ENCODE measurements around the gene SCNN1B.
"Not testable (repeated sequence)": the region's sequence is repeated elsewhere in the genome, so short reads cannot be mapped to it uniquely, and the experiment has no call there.

The SCNN1B gene, protein sequence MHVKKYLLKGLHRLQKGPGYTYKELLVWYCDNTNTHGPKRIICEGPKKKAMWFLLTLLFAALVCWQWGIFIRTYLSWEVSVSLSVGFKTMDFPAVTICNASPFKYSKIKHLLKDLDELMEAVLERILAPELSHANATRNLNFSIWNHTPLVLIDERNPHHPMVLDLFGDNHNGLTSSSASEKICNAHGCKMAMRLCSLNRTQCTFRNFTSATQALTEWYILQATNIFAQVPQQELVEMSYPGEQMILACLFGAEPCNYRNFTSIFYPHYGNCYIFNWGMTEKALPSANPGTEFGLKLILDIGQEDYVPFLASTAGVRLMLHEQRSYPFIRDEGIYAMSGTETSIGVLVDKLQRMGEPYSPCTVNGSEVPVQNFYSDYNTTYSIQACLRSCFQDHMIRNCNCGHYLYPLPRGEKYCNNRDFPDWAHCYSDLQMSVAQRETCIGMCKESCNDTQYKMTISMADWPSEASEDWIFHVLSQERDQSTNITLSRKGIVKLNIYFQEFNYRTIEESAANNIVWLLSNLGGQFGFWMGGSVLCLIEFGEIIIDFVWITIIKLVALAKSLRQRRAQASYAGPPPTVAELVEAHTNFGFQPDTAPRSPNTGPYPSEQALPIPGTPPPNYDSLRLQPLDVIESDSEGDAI

GRCh38 chr16:23302045-23302956 is at the start of gene SCNN1B:
TSS of gene SCNN1B (plus strand) at chr16:23302302. CDS start at chr16:23348600, 46,298 bp downstream.
- DNase-seq (ENCODE audit: low read depth in 2 of 2) = no peak

DNA sequence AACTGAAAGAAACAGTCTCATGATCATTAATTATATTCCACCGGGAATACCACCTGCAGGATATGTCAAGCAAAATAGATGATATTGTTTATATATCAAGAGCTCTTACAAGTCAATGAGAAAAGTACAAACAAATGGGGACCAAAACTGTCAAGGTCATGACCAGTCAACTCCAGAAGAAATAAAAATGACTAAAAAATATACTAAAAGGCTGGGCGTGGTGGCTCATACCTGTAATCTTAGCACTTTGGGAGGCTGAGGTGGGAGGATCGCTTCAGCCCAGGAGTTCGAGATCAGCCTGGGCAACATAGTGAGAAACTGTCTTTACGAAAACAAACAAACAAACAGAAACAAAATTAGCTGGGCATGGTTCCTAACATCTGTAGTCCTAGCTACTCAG is 49.8 kb upstream of the SCNN1B start:
- no peak for DNase-seq (ENCODE audit: low read depth in 2 of 2)

DNA sequence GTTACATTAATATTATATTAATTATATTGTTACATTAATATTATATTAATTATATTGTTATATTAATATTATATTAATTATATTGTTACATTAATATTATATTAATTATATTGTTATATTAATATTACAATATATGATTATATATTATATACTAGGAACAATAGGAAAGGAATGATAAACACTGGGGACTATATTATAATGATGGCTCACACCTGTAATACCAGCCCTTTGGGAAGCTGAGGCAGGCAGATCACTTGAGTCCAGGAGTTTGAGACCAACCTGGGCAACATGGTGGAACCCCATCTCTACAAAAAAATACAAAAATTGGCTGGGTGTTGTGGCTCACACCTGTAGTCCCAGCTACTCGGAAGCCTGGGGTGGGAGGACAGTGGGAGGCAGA is 48.5 kb upstream of the SCNN1B start:
- not testable (repeated sequence) for DNase-seq (ENCODE audit: low read depth in 2 of 2)

- no peak for DNase-seq (ENCODE audit: low read depth in 2 of 2)
These were observed 47.8 kb upstream of the SCNN1B start for GRCh38 chr16:23254338-23254737.

DNA sequence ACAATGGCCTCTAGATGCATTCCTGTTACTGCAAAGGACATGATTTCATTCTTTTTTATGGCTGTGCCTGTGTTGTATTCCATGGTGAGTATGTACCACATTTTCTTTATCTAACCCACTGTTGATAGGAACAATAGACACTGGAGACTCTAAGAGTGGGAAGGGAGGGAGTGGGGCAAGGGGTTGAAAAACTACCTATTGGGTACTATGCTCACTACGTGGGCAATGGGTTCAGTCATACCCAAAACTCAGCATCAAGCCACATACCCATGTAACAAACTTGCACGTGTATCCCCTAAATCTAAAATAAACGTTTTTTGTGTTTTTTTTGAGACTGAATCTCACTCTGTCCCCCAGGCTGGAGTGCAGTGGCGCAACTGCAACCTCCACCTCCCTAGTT is 47.1 kb upstream of the SCNN1B start:
- DNase-seq (ENCODE audit: low read depth in 2 of 2) = no peak

- DNase-seq (ENCODE audit: low read depth in 2 of 2) = no peak
These were observed 45.7 kb upstream of the SCNN1B start for GRCh38 chr16:23256440-23256839.

- DNase-seq (ENCODE audit: low read depth in 2 of 2) = no peak
These were observed 44.4 kb upstream of the SCNN1B start for GRCh38 chr16:23257682-23258081.

GRCh38 chr16:23258919-23259237 is 43.2 kb upstream of the SCNN1B start:
- DNase-seq (ENCODE audit: low read depth in 2 of 2) = no peak

- DNase-seq (ENCODE audit: low read depth in 2 of 2) = no peak
These were observed 34.5 kb upstream of the SCNN1B start for GRCh38 chr16:23267647-23268046.

- no peak for DNase-seq (ENCODE audit: low read depth in 2 of 2)
These were observed 33.5 kb upstream of the SCNN1B start for GRCh38 chr16:23268561-23268960.

- no peak for DNase-seq (ENCODE audit: low read depth in 2 of 2)
These were observed 32.7 kb upstream of the SCNN1B start for GRCh38 chr16:23269248-23269953.

GRCh38 chr16:23270654-23271053 is 31.4 kb upstream of the SCNN1B start:
- no peak for DNase-seq (ENCODE audit: low read depth in 2 of 2)

DNA sequence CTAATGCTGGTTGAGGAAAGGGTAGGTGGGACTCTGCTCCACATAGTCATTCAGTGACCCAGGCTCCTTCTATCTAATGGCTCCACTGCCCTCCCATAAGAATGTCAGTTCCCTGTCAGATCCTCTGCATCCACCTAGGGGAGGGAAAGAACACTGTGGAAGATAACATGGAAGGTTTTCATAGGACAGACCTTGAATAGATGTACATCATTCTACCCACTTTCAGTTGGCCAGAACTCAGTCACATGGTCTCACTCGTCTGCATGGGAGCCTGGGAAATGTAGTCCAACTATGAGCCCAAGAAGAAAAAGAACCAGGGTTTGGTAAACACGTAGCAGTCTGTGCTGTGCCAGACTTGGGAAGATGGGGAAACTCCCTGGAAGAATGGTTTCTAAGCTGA is 27.1 kb upstream of the SCNN1B start:
- no peak for DNase-seq (ENCODE audit: low read depth in 2 of 2)

DNA sequence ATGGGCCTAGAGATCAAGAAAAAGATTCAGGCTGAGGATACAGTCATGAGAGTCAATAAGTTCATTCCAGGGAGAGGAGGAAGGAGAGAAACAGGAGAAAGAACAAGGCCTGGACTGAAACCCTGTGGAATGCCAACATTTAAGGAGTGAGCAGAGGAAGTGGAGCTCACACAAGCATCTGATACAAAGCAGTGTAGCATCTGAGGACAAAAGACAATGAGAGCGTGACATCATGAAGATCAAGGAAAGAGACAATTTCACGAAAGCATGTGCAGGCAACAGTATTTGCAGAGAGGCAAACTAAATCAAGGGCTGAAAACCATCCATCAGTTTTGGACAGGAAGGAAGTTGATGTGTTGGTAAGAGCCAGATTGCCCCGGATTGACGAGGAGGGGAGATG is 25.3 kb upstream of the SCNN1B start:
- DNase-seq (ENCODE audit: low read depth in 2 of 2) = no peak

- DNase-seq (ENCODE audit: low read depth in 2 of 2) = no peak
These were observed 24.1 kb upstream of the SCNN1B start for GRCh38 chr16:23278031-23278430.

- DNase-seq (ENCODE audit: low read depth in 2 of 2) = no peak
These were observed 22.4 kb upstream of the SCNN1B start for GRCh38 chr16:23279721-23280153.

DNA sequence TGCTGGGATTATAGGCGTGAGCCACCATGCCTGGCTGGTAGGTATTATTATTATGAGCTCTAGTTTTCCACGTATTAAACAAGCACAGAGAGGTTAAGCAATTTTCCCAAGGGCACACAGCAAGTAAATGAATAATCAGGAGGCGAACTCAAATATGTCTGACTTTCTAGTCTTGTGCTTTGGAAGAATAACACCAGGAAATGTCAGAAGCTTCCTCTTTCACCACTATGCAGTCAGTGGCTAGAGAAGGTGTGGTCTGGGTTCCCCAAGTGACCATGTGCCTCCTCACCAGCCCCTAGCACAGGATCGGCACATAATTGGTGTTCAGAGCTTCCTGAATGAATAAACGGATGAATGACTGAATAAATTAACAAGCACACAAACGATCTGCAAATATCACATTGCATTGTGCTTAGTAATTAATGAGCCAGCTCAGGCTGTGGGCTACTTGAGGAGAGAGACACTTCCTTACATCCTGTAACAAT is 21.6 kb upstream of the SCNN1B start:
- no peak for DNase-seq (ENCODE audit: low read depth in 2 of 2)

- DNase-seq (ENCODE audit: low read depth in 2 of 2) = no peak
These were observed 19.5 kb upstream of the SCNN1B start for GRCh38 chr16:23282568-23282967.

DNA sequence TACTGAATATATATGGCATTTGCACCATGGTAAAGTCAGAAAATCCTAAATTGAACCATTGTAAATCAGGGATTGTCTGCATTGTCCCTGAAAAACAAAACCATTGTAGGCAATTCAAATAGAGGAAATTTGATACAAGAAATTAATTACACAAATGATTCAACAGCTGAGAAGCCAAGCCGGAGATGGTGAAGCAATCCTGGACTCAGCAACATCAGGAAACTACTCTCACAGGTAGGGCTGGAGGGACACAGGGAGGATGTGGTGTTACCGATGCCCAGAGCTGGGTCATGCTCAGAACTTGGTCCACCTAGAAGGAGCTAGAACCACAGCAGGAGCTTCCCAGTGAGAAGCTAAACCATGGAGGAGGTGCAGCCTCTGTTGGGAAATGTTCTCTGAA is 18.5 kb upstream of the SCNN1B start:
- no peak for DNase-seq (ENCODE audit: low read depth in 2 of 2)

GRCh38 chr16:23284584-23284983 is 17.5 kb upstream of the SCNN1B start:
- DNase-seq (ENCODE audit: low read depth in 2 of 2) = no peak

GRCh38 chr16:23286131-23286532 is 16.0 kb upstream of the SCNN1B start:
- DNase-seq (ENCODE audit: low read depth in 2 of 2) = no peak

- DNase-seq (ENCODE audit: low read depth in 2 of 2) = no peak
These were observed 13.9 kb upstream of the SCNN1B start for GRCh38 chr16:23288209-23288608.
